GM19035 (cell line): ENCODE data around the gene EEF2.
"Not testable (repeated sequence)": the region's sequence is repeated elsewhere in the genome, so short reads cannot be mapped to it uniquely, and the experiment has no call there.

Experiments
- ATAC-seq: cut with Tn5 transposase; IDR thresholded peaks from one replicate; pipeline ENCODE4 v1.9.1; 2021; ENCODE audit not compliant: unreplicated experiment

The EEF2 gene

DNA sequence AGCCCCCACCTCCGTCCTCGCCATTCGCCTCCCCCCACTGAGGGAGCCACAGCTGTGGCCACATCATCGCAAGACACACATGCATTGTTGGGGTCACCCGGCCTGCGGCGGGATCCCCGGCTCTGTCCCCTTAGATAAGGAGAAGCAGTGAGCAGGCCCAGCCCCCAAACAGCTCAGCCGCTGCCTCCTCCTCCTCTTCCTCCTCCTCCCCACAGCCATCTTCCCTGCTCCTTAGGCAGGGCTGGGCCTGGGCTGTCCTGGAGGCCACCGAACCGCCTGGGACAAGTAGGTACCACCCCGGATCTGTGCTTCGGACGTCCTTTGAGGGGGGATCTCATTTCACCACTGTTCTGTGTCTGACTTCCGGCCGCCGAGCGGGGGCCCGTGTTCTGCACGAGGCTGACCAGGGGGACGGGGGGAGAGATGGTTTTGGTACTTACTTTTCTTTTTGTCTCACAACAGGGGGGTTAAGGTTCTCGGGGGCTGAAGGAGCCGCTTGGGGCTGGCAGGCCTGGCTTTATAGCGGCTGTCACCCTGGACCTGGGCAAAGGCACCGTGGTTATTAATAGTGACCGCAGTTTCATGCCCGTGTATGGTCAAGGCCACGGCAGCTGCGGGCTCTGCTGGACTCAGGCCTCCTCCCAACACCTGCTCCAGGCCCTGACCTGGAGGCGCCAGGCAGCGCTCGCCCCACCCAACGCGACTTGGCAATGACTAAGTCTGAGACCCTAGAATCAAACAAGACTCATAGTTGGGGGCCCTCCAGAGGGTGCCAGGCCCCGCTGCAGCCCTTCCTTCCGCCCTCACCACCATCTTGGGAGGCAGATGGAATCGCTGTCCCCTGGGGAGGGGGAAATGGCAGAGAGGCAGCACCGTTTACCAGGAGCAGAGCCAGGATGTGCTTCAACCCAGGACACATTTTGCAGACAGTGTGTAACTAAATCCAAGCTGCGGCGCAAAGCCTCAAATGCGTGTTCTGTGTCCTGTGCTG, 34.1 kb downstream of the EEF2 start:
- ATAC-seq: no peak

DNA sequence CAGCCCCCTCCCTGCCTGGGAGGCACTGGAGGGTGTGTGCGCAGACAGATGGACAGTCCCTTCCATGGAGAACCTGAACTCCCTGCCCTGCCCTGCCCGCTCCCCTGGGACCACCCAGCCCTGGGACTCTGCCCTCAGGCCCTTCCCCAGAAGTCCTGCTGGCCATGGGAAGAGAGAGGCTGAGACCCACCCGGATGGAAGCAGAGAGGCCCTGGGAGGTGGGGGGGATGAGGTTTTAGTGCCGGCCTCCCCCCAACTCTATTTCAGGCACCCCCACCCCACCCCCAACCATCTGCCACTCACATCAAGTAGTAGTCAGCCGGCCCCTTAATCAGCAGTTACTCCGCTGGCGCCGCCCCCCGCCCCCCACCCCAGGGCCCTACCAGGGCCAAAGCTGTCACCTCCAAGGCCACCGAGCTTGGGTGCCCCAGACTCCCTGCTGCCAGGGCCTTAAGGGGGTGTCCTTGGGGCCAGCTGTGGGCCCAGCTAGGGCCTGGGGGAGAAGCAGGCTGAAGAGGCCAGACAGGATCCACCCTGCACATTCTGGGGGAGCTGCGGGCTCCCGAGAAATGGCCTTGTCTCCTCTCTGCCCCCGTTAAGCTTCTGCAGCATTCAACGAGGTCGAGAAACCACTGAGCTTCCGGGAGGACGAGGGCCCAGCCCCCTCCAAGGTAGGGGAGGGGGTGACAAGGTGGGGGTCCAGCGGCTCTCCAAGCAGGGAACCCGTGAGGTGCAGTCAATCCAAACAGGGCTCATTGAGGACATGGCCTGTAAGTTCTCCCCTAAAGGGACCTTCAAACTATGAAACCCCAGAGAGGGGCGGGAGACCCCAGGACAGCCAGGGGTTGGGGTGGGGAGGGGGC, 35.0 kb downstream of the EEF2 start:
- ATAC-seq: no peak

DNA sequence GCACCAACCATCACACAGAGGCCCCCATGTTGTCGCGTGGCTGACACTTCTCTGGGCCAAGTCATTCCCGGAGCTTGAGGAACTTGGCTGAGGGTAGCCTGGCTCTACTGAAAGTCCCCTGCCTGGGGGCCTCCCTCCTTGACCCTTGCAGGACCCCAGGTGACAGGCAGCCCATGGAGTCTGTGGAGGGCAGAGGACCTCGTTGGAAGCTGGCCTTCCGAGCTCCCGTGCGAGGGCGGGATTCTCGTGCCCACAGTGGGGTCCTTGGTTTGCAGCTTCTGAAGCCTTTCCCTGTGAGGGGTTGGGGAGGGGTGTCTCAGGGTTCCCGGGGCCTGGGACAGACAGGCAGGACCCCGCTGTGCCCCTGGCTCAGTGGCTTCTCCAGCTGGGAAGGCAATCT, 36.0 kb downstream of the EEF2 start:
- ATAC-seq: no peak

DNA sequence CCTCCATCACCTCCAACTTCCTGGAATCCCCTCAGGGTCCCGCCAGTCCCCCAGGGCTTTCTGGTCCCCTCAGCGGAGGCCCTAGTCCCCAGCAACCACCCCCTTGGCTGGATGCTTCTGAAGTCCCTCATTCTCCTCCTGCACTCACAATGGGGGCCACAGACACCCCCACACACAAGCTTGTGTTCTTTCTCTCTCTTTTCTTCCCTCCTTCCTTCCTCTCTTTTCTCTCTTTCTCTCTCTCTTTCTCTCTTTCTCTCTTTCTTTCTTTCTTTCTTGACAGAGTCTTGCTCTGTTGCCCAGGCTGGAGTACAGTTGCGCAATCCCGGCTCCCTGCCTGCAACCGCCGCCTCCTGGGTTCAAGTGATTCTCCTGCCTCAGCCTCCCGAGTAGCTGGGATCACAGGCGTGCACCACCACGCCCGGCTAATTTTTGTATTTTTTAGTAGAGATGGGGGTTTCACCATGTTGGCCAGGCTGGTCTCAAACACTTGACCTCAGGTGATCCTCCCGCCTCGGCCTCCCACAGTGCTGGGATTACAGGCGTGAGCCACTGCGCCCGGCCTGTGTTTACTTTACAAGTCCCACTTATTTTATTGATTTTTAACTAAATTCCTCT, 37.8 kb downstream of the EEF2 start:
- not testable (repeated sequence) for ATAC-seq

DNA sequence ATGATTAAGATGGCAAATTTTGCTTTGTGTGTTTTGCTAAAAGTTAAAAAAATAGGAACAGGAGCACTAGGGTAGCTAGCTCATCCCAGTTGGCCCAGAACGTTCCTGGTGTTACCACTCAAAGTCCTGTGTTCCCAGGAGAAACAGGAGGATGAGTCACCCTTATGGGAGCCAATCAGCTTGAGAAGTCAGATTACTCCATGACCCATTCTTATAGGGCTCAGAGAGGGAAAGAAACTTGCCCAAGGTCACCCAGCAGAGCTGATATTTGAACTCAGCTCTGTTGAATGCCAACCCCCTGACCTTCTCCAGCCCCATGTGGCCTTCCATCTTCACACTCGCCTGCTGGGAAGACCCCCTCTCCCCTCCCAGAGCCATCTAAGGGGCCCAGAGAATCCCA, 39.4 kb downstream of the EEF2 start:
- no peak for ATAC-seq

DNA sequence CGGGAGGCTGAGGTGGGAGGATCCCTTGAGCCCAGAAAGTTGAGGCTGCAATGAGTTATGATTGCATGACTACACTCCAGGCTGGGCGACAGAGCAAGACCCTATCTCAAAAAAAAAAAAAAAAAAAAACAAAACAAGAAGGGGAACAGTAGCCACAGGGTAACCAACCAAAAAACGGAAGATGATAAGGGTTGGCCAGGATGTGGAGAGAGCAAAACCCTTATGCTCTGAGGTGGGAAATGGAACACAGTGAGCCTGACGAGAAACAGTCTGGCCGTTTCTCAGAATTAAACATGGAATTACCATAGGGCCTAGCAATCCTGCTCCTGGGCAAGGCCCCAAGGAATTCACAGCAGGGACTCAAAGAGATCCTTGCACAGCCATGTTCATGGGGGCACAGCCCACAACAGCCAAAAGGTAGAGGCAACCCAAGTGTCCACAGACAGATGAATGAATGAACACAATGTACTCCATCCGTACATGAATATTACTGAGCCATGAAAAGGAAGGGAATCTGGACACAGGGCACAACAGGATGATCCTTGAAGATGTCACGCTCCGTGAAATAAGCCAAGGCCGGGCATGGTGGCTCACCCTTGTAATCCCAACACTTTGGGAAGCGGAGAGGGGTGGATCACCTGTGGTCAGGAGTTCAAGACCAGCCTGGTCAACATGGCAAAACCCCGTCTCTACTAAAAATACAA, 41.1 kb downstream of the EEF2 start:
- no peak for ATAC-seq

DNA sequence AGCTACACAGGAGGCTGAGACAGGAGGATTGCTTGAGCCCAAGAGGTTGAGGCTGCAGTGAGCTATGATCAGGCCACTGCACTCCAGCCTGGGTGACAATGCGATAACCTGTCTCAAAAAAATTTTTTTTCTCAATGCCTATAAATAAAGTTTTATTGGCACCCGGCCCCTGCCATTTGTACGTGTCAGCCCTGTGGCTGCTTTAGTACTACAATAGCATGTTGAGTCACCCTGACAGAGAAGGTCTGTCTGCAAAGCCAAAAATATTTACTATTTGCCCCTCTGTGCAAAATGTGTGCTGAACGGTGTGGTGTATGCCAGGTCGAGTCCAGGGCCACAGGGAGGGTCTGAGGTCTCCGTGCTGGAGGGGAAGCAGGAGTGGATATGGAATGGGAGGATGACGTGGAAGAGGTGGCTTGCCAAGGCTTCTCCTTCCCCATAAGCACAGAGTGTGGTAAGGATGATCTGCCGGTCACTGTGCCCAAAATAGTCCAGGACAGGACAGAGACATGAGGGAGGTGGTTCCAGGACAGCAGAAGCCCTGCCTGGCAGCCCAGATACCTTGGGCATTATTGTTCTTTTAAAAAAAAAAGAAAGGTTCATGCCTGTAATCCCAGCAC, 42.4 kb downstream of the EEF2 start:
- no peak for ATAC-seq

DNA sequence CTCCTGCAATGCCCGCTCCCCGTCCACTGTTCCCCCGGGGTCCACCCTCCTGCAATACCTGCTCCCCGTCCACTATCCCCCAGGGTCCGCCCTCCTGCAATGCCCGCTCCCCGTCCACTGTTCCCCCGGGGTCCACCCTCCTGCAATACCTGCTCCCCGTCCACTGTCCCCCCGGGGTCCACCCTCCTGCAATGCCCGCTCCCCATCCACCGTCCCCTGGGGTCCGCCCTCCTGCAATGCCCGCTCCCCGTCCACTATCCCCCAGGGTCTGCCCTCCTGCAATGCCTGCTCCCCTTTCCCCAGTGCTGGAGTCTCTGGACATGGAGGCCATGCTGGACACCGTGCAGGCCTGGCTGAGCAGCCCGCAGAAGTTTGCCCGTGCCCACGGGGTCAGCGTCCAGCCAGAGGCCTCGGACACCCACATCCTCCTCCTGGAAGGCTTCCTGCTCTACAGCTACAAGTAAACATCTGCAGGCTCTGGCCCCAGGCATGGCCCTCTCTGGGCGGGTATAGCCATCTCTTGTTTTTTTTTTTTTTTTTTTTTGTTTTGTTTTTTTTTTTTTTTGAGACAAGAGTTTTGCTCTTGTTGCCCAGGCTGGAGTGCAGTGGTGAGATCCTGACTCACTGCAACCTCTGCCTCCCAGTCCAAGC, 46.8 kb downstream of the EEF2 start:
- not testable (repeated sequence) for ATAC-seq

DNA sequence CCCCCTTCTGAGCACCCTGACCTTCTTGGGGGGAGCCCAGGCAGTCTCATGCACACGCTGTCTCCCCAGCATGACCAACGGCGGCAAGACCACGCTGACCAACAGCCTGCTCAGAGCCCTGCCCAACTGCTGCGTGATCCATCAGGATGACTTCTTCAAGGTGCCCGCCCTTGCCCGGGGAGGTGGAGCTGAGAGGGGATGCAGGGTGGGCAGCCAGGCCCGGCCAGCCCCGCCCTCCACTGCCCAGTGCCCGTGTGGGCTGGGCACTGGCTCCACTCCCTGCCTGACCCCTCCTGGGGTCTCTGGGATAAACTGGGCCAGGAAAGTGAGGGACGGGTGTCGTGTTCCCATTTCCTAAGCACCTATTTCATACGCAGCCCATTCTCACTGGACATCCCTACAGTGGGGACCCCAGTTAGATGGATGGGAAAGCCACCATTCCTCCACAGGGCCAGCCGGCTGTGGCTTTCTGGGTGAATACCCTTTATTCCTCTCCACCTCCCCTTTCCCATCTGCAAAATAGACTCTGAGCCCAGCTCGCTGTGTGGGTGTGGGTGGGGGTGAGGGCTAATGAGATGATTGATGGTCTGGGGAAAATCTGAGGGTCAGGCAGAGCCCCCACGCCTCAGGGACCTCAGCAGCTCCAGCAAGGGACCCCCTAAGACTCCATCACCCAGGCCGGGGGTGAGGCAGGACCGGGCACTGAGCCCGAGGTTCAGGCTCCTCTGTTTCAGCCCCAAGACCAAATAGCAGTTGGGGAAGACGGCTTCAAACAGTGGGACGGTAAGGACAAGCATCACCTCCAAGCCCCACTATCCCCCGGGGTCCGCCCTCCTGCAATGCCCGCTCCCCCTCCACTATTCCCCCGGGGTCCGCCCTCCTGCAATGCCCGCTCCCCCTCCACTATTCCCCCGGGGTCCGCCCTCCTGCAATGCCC, 48.5 kb downstream of the EEF2 start:
- no peak for ATAC-seq

DNA sequence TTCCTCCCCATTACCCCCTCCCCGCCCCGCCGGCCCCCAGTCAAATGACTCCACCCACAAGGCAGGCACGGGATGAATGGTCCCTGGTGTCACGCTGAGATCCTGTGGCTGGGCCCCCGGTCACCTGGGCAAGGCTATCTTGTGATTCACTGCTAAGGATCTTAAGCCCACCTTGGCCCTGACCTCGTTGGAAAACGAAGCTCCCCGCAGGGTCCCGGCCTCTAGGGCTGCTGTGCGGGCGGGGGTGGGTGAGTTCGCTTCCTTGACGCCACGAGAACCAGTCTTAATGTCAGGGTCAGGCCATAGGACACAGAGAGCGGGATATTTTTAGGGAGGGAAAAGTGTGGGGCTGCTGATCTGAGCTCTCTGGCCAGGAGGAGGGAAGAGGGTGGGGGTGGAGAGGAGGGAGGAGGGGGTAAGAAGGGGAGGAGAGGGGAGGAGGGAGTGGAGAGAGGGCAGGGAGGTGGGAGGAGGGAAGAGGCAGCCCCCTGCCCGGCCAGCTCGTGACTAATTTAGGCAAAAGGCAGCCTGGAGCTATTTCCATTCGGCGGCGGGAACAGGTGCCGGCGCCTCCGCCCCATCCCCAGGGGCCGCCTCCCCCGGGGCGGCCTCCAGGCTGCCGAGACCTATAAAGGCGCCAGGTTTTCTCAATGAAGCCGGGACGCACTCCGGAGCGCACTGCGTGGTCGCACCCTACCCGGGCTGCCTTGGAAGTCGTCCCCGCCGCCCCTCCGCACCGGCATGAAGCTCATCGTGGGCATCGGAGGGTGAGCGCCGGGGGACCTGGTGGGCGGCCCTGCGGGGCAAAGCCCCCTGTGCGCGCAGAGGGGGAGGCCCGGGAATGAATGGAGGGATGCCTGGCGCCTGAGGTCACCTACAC, 52.1 kb downstream of the EEF2 start, which contains the start of gene NMRK2:
Gene NMRK2 (plus strand): TSS at position 139 of the 880 bp plus-strand sequence. CDS start 603 bp downstream, at position 742.
- ATAC-seq: no peak

DNA sequence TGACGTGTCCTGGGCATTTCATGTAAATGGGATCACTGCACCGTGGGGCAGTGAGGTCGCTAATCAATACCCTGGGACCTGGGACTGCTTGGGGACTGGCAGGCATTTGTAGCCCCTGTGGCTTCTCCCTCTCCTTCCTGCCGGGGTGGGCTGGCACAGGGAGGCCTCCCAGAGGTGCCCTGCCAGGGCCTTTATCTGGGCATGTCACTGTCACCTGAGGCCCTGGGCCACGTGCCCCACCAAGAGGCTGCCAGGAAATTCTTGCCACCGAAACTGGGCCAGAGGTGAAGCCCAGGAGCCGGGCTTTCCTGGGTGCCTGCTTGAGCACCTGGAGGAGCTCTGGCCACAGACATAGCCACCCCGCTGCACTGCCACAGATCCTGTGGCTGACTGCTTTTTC, 54.2 kb downstream of the EEF2 start:
- ATAC-seq: no peak
